Psoas muscle (tissue), 8 donors: ENCODE measurements around the gene UNC5C. TPM values are rescaled to one million over a fixed set of nuclear protein-coding genes. Genes with fewer than 3 reads are reported as not detected.

ENCODE experiments used
- ATAC-seq, 4 donors: fragments of 200-7000 bp; cut with Tn5 transposase; one replicate each; pipeline ENCODE4 v1.9.1; 2020; ENCODE audit warnings: moderate library complexity in 3 of 4, mild to moderate bottlenecking in 2 of 4
- DNase-seq, 2 donors: peaks; one replicate each; pipeline ENCODE4 v3.0.0-alpha.2; 2020
- H3K27ac ChIP-seq: fragments of 200-600 bp; one replicate; pipeline ENCODE4 v1.8.0; 2022
- H3K27me3 ChIP-seq, 3 donors: fragments of 200-600 bp in 1 of 3; one replicate each; pipeline versions ENCODE4 v1.6.1 to v1.8.0; 2013 to 2022; ENCODE audit warnings: low read length in 2 of 3, mild to moderate bottlenecking in 2 of 3, moderate library complexity in 1 of 3; ENCODE audit not compliant: insufficient read depth in 3 of 3
- H3K36me3 ChIP-seq, 2 donors: fragments of 200-600 bp in 1 of 2; one replicate each; pipeline versions ENCODE4 v1.6.1 to v1.8.0; 2013 to 2022; ENCODE audit warnings: low read depth in 1 of 2, mild to moderate bottlenecking in 1 of 2, moderate library complexity in 1 of 2; ENCODE audit not compliant: insufficient read depth in 1 of 2
- H3K4me1 ChIP-seq: fragments of 200-600 bp; one replicate; pipeline ENCODE4 v1.8.0; 2022
- H3K4me3 ChIP-seq: fragments of 200-600 bp; one replicate; pipeline ENCODE4 v1.8.0; 2022; ENCODE audit warnings: mild to moderate bottlenecking
- H3K9me3 ChIP-seq: fragments of 200-600 bp; one replicate; pipeline ENCODE4 v1.8.0; 2022
- WGBS, 3 donors: extraction: QIAGEN DNeasy Blood & Tissue Kit; methylation state at CpG; one replicate each; pipeline versions ENCODE4 v1.1.6 to v1.1.7; 2013; 5-methylcytosine and 5-hydroxymethylcytosine counted together
- intact Hi-C, 2 donors: fragments of 100-400 bp; cut with DNase I; formaldehyde crosslinking; loops; one replicate each; pipeline versions ENCODE4 v1.11.0 to v1.14.2; 2022
- polyA plus RNA-seq, 3 donors: library from polyadenylated mRNA; stranded (reverse); fragments of 200-250 nt; gene quantifications; one replicate each; pipeline ENCODE4 v1.2.3, GENCODE V29; 2013
- total RNA-seq, 4 donors: library from RNA; stranded (reverse); fragmentation: NEBNext Ultra II Directional in 2 of 4; extraction: Animal tissue kit (Norgen Biotek cat#: 25700) in 2 of 4; gene quantifications; one replicate each; pipeline versions ENCODE4 v1.2.1 to v1.2.4, GENCODE V29; 2021 to 2023
- TF ChIP-seq, protein P1 (sequence below): fragments of 200-600 bp; IDR thresholded peaks from one replicate; pipeline ENCODE4 v1.8.0; 2022; ENCODE audit warnings: antibody characterized with exemption
- donor health status: healthy with polysubstance abuse.
- donor health status: DM: no; HTN: no; CAD: no; lungs with moderate emphysema.
- donor health status: Bipolar disorder and iron deficiency.
- donor health status: healthy.
- donor health status: DM: yes; HTN: yes; CAD: no.
- donor health status: DM: no; HTN: no; CAD: no.
- donor health status: DM: no; HTN: no; CAD: no.
- donor health status: DM: yes; HTN: yes; CAD: no.

UNC5C gene
- total and polyA plus RNA-seq, 7 donors = 0.04 to 1.1 (median 0.19) TPM

DNA sequence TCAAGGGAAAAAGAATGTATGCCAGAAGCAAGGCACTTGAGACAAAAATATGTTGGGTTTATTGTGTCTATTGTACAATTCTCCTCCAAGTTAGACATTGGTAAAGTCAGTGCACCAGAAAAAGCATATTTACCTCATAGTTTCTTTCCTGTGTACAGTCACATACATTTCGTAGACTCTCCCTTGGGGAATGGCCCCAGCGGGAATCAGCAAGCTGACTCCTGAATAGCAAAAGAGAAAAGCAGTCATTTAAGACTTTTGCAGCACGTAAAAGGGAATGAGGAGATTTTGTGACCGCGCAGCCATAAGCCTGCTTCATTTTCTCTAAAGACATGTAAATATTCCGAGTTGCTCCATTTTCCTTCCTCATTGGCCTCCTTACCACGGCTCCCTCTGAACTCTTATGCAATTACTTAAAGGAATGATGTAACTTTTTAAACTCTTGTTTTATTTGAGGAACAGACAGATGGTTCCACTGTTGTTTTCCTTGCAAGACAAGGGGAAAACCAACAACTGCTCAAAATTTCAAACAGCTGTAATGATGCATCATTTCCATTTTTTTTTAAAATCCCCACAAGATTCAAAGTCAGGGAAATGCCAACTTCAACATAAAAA lies 332.7 kb downstream of the UNC5C start:
- TF ChIP-seq, protein P1, sequence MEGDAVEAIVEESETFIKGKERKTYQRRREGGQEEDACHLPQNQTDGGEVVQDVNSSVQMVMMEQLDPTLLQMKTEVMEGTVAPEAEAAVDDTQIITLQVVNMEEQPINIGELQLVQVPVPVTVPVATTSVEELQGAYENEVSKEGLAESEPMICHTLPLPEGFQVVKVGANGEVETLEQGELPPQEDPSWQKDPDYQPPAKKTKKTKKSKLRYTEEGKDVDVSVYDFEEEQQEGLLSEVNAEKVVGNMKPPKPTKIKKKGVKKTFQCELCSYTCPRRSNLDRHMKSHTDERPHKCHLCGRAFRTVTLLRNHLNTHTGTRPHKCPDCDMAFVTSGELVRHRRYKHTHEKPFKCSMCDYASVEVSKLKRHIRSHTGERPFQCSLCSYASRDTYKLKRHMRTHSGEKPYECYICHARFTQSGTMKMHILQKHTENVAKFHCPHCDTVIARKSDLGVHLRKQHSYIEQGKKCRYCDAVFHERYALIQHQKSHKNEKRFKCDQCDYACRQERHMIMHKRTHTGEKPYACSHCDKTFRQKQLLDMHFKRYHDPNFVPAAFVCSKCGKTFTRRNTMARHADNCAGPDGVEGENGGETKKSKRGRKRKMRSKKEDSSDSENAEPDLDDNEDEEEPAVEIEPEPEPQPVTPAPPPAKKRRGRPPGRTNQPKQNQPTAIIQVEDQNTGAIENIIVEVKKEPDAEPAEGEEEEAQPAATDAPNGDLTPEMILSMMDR = no peak
- Histone ChIP-seq H3K27me3 (peaks cover 0 to 1% (median 0%) of the 10 kb centered on the region in 3 donors), H3K4me1 (no peaks in the 10 kb centered on the region), H3K9me3 (no peaks in the 10 kb centered on the region), H3K36me3 (no peaks in the 10 kb centered on the region), H3K27ac (no peak overlapping the region), H3K4me3 (no peak overlapping the region)
- no peak for ATAC-seq
- 66 to 82% (median 67%) methylated on average over 7 of the region's 7 CpGs for WGBS, 3 donors
- no peak for DNase-seq
- intact Hi-C loops = no loop called here

DNA sequence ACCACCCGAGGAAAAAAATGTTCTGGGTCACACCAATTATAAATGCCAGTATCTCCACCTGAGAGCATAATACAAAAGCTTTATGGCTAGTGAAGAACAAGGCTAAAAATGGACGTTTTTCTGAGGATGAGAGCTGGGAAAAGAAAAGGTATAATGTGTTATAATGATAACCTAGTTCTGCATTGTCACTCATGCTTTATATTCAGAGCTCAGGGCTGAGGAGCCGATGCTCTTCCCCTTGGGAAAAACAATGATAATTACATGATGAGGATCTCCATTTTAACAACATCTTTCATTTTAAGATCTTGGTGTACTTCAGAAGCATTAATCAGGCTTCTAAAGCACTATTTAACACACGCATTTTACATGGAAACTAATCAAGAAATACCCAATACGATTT lies 333.7 kb downstream of the UNC5C start:
- 69 to 76% (median 72%) methylated on average over 5 of the region's 5 CpGs for WGBS, 3 donors
- H3K27me3 ChIP-seq = peaks cover 0 to 1% (median 0%) of the 10 kb centered on the region in 3 donors

DNA sequence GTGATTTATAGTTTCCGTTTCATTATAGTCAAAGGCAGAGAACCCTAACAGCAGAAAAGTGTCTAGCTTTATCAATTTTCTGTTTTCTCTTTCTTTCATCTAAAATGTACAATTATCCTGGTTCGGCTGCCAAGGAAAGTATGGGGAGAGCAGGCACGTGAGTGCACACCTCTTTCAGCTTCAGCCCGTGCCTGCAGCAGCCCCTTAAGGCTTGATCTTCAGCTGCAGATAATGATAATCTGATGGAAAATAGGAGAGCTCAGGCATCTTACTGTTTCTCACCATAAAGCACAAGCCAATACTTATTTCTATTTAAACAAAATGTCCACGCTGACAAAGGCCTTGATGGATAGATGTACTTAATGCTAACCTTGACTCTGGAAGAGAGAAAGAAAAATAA lies 334.4 kb downstream of the UNC5C start:
- no peaks in the 10 kb centered on the region for H3K4me1 ChIP-seq
- H3K27ac ChIP-seq = no peak overlapping the region
- 80 to 87% (median 87%) methylated on average over 5 of the region's 5 CpGs for WGBS, 3 donors
- DNase-seq (no peak), ATAC-seq (no peak)
- H3K36me3 ChIP-seq = no peaks in the 10 kb centered on the region
- peaks cover 0 to 1% (median 0%) of the 10 kb centered on the region in 3 donors for H3K27me3 ChIP-seq
- no peak overlapping the region for H3K4me3 ChIP-seq
- TF ChIP-seq, protein P1 = no peak
- no peaks in the 10 kb centered on the region for H3K9me3 ChIP-seq
- intact Hi-C loops = no loop called here

More for the DNA sequence above, 333.7 kb downstream of the UNC5C start:
- Histone ChIP-seq H3K36me3 (no peaks in the 10 kb centered on the region), H3K4me1 (no peaks in the 10 kb centered on the region), H3K4me3 (no peak overlapping the region), H3K27ac (no peak overlapping the region), H3K9me3 (no peaks in the 10 kb centered on the region)
- DNase-seq (no peak), ATAC-seq (no peak)
- TF ChIP-seq, protein P1 = no peak
- intact Hi-C loops = no loop called here

DNA sequence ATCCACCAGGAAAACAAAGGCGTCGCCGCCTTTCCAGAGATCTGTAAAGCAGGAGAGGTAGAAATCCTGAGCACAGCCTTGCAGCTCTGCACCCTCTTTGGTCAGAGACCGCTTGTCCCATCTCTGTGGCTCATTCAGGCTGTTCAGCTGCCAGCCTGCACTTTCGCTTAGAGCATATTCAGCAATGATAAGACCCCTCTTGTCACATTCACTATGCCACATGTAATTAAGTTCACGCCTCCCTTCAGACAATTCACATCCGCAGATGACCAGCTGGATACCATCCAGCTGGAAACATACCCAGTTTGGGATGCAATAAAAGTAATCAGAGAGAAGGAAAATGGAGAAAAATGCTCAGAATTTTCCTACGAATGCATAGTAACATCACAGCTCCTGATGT lies 335.4 kb downstream of the UNC5C start:
- Histone ChIP-seq H3K9me3 (no peaks in the 10 kb centered on the region), H3K36me3 (no peaks in the 10 kb centered on the region), H3K4me1 (no peaks in the 10 kb centered on the region), H3K4me3 (no peak overlapping the region), H3K27ac (no peak overlapping the region), H3K27me3 (peaks cover 0 to 1% (median 0%) of the 10 kb centered on the region in 3 donors)
- intact Hi-C loops = no loop called here
- TF ChIP-seq, protein P1 = no peak
- 42 to 46% (median 42%) methylated on average over 8 of the region's 8 CpGs for WGBS, 3 donors
- no peak for DNase-seq
- ATAC-seq = no peak

DNA sequence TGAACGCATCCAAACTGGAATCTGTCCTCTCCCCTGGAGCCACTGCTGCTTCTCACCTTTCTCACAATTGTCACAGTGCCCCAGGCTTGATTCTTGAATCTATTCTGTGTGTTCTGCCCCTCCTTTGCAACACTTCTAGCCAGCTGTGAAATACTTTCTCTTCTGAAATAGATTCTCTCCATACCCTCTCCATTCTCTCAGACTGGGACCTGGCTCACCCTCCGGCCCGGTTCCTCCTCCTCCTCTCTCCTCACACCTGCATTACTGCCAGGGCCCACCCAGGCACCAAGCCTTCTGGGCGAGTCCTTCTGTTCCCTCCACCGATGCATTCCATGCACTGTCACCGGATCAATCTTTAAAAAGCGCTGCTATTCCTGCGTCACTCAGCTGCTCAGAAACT lies 336.1 kb downstream of the UNC5C start:
- no peak for ATAC-seq

More for the DNA sequence above, 336.1 kb downstream of the UNC5C start:
- Histone ChIP-seq H3K9me3 (no peaks in the 10 kb centered on the region), H3K36me3 (no peaks in the 10 kb centered on the region), H3K27me3 (peaks cover 0 to 1% (median 0%) of the 10 kb centered on the region in 3 donors), H3K4me3 (no peak overlapping the region), H3K27ac (no peak overlapping the region), H3K4me1 (no peaks in the 10 kb centered on the region)
- TF ChIP-seq, protein P1 = no peak
- WGBS, 3 donors = 84 to 86% (median 86%) methylated on average over 8 of the region's 8 CpGs
- intact Hi-C loops = no loop called here
- DNase-seq = no peak
